ENCODE results near the gene LUC7L2. TPM values are rescaled to one million over a fixed set of nuclear protein-coding genes. Genes with fewer than 3 reads are reported as not detected.
A peak's percentile ranks its signal among the peaks of the same experiment; 100 is the strongest.

Gene LUC7L2
- total and polyA plus RNA-seq, 9 of the 15 experiments (the other 6 are each of a cell fraction or from before 2014, with no cell fraction given) = 56.1 to 207 (median 141) TPM

DNA sequence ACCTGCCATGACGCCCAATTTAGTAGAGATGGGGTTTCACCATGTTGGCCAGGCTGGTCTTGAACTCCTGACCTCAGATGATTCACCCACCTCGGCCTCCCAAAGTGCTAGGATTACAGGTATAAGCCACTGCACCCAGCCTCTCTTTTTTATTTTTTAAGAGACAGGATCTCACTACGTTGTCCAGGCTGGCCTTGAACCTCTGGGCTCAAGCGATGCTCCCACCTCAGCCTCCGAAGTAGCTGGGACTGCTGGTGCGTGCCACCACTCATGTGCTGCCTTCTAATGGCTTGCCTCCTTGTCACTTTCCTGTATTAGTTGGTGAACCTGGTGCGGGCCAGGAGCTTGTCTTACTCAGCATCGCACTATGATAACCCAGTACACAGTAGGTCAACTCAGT lies 96.8 kb downstream of the LUC7L2 start (continued):
- TF ChIP-seq RFX5 (IDR thresholded peaks at IDR 0.05; ENCODE audit: low read depth, low read length) = no peak

DNA sequence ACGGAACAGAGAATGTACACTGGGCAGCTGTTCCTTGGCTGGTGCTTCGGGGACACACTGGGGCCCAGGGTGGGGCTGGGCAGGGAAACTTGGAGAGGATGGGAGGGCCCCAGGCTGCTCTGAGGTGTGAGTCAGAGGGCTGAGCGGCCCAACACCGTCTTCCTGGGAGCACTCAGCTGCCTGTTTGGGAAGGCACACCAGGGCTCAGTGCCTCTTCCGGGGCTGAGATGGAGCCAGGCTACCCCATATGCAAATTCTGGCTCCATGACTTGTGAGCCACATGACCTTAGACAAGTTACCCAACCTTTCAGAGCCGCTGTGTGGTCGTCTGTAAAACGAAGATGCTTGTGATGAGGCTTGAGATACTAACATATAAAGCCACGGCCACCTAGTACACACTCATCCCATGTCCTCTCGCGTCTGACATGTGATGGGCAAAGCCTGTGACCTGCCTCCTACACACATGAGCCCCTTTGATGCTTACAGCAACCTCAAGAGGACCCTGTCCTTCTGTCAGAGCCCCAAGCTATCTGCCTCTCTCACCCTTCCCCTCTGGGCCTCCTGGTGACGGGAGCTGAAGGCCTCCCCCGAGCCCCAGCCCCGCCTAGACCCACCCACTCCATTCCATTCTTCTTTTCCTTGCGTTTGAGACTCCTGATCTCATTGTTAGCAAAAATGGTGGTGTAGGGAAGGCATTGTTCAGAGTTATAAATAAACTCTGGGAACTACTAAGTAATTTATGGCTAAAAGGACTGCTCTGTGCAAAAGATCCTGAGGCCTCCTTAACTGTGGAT lies 97.7 kb downstream of the LUC7L2 start:
- peak overlapping the region in 1 of 2 experiments; percentile 3; a peak in 1 of 4 replicates for H3K9ac ChIP-seq (ENCODE audit: insufficient read depth in 1 of 2, low read depth in 2 of 2, low read length in 2 of 2)
- 22% methylated on average over 15 of the region's 15 CpGs for WGBS (ENCODE audit: insufficient coverage, low coverage, missing lambda C conversion rate)
- intact Hi-C loops (cut with micrococcal nuclease) (no loop called here), in situ Hi-C loops (cut with MboI) (no loop called here)
- peak overlapping the region; percentile 9; the same call in 1 of the 3 replicates for H3K27ac ChIP-seq (ENCODE audit: extremely low read depth, low read depth, low read length)
- H3K79me2 ChIP-seq (ENCODE audit: control insufficient read depth, insufficient read depth, low read length) = no peaks in the 10 kb centered on the region
- peak overlapping the region; percentile 58 for H3K4me2 ChIP-seq (ENCODE audit: insufficient read depth, low read length)
- H3K4me1 ChIP-seq (replicated peaks in 1 of 2; ENCODE audit: control insufficient read depth in 2 of 2, insufficient read depth in 2 of 2, low read length in 2 of 2) = peaks cover 19 to 23% of the 10 kb centered on the region in 2 experiments; a peak in 4 of 5 replicates
- no peaks in the 10 kb centered on the region for H4K20me1 ChIP-seq (replicated peaks; ENCODE audit: control insufficient read depth, insufficient read depth, low read length)
- ChIA-PET POLR2A (interaction anchor here (0.7 to 1.1 kb wide), 4 partner anchors 8 to 472 kb away, joined by 3 to 5 read pairs (median 4); no protein-coding TSS in a partner anchor), CTCF (ENCODE audit: low intra/inter-chr PET ratio) (no interaction called here)
- no peak overlapping the region for H3K4me3 ChIP-seq
- no TSS peak for BruUV-seq (replicated peaks)
- DNase-seq (ENCODE audit: extremely low read depth in 1 of 4, low spot score in 3 of 4) (peak; percentile 43 to 66 (median 56)), FAIRE-seq (no peak), ATAC-seq (peak; percentile 75)
- no peaks in the 10 kb centered on the region for H3K9me1 ChIP-seq (ENCODE audit: control insufficient read depth, insufficient read depth, low read length)
- no peaks in the 10 kb centered on the region for H3K36me3 ChIP-seq (ENCODE audit: control insufficient read depth, insufficient read depth, low read length)
- H3K9me3 ChIP-seq (replicated peaks; ENCODE audit: control insufficient read depth, insufficient read depth, low read depth, low read length) = no peaks in the 10 kb centered on the region
- H3K27me3 ChIP-seq (ENCODE audit: control insufficient read depth in 2 of 2, insufficient read depth in 2 of 2, low read length in 2 of 2) = peaks cover 6 to 48% of the 10 kb centered on the region in 2 experiments; a peak in 4 of 5 replicates
- H2AFZ ChIP-seq (ENCODE audit: low read depth, low read length) = peak overlapping the region; percentile 81
- TF ChIP-seq, protein P1, sequence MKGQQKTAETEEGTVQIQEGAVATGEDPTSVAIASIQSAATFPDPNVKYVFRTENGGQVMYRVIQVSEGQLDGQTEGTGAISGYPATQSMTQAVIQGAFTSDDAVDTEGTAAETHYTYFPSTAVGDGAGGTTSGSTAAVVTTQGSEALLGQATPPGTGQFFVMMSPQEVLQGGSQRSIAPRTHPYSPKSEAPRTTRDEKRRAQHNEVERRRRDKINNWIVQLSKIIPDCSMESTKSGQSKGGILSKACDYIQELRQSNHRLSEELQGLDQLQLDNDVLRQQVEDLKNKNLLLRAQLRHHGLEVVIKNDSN (CRISPR knock-in tag; IDR thresholded peaks at IDR 0.05) = peak; percentile 72
- TF ChIP-seq L3MBTL2 (IDR thresholded peaks at IDR 0.05) (peak; percentile 43; the same call in 1 of the 2 replicates), FOSL1 (tag; conservative IDR thresholded peaks at IDR 0.05) (peak; percentile 82), KAT7 (CRISPR knock-in tag; IDR thresholded peaks at IDR 0.05; ENCODE audit: borderline replicate concordance) (peak; percentile 43; the same call in 1 of the 2 replicates), PHF8 (IDR thresholded peaks at IDR 0.05; ENCODE audit: borderline replicate concordance, low read length) (peak; percentile 36; the same call in 1 of the 2 replicates), KDM5B (IDR thresholded peaks at IDR 0.05; ENCODE audit: insufficient replicate concordance, low read depth, low read length) (peak; percentile 54), GABPB1 (CRISPR knock-in tag; IDR thresholded peaks at IDR 0.05) (peak; percentile 29; the same call in 1 of the 2 replicates), SMAD3 (CRISPR knock-in tag; conservative IDR thresholded peaks at IDR 0.05) (no peak), ATF1 (CRISPR knock-in tag; IDR thresholded peaks at IDR 0.05) (no peak), ATF1 (tag; IDR thresholded peaks at IDR 0.05) (0 out of 2 replicates have a peak, but pooled peaks have one; percentile 17)
- TF ChIP-seq, protein P2, sequence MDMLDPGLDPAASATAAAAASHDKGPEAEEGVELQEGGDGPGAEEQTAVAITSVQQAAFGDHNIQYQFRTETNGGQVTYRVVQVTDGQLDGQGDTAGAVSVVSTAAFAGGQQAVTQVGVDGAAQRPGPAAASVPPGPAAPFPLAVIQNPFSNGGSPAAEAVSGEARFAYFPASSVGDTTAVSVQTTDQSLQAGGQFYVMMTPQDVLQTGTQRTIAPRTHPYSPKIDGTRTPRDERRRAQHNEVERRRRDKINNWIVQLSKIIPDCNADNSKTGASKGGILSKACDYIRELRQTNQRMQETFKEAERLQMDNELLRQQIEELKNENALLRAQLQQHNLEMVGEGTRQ (CRISPR knock-in tag; IDR thresholded peaks at IDR 0.05) = 0 out of 2 replicates have a peak, but pooled peaks have one; percentile 16
- TF ChIP-seq, protein P3, sequence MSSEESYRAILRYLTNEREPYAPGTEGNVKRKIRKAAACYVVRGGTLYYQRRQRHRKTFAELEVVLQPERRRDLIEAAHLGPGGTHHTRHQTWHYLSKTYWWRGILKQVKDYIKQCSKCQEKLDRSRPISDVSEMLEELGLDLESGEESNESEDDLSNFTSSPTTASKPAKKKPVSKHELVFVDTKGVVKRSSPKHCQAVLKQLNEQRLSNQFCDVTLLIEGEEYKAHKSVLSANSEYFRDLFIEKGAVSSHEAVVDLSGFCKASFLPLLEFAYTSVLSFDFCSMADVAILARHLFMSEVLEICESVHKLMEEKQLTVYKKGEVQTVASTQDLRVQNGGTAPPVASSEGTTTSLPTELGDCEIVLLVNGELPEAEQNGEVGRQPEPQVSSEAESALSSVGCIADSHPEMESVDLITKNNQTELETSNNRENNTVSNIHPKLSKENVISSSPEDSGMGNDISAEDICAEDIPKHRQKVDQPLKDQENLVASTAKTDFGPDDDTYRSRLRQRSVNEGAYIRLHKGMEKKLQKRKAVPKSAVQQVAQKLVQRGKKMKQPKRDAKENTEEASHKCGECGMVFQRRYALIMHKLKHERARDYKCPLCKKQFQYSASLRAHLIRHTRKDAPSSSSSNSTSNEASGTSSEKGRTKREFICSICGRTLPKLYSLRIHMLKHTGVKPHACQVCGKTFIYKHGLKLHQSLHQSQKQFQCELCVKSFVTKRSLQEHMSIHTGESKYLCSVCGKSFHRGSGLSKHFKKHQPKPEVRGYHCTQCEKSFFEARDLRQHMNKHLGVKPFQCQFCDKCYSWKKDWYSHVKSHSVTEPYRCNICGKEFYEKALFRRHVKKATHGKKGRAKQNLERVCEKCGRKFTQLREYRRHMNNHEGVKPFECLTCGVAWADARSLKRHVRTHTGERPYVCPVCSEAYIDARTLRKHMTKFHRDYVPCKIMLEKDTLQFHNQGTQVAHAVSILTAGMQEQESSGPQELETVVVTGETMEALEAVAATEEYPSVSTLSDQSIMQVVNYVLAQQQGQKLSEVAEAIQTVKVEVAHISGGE (CRISPR knock-in tag; IDR thresholded peaks at IDR 0.05) = 0 out of 6 replicates have a peak, but pooled peaks of 1 of the 3 experiments have one; percentile 22
